ENCODE results near the gene MYOD1.

MYOD1 gene

GRCh38 chr11:17703951-17704350 lies 15.4 kb upstream of the MYOD1 start:
- no peak for DNase-seq

DNA sequence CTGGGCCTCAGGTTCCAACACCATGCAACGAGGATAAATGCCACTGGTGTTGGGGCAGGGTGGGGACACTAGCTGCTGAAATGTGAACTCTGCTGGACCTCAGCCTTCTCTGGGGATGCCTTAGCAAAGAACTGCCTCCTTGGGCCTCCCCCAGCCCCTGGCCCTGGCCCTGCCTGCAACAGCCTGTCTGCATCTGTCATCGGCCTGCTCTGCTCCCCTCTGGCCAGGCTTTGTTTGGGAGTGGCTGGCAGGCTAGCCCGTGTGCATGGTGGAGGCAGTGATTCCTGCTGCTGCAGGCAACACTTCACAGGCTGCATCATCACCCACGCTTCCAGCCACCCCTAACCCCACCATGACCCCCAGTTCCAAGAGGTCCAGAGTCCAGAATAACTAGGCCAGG lies 11.5 kb upstream of the MYOD1 start:
- no peak for DNase-seq

DNA sequence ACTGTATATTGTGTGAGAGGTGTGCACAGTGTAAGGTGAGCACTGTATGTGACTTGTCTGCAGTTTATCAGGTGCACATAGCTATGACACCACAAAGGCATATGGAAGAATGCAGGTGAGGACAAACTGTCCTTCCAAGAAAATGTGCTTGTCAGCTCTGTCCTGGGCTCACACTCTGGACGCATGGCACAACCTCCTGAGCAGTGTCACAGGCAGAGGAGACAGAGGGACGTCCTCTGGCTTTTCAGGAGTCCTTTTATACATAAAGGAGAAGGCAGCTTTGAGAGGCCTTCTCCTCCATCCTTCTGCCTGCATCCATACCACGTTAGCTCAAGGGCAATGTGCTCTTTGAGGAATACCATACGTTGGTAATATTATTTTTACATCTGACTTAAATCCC lies 7.5 kb upstream of the MYOD1 start:
- no peak for DNase-seq

- no peak for DNase-seq
Measured at GRCh38 chr11:17713851-17714250, 5.5 kb upstream of the MYOD1 start.

- DNase-seq: no peak
Measured at GRCh38 chr11:17714356-17714854, 5.0 kb upstream of the MYOD1 start.

- DNase-seq: no peak
Measured at GRCh38 chr11:17714870-17715269, 4.5 kb upstream of the MYOD1 start.

DNA sequence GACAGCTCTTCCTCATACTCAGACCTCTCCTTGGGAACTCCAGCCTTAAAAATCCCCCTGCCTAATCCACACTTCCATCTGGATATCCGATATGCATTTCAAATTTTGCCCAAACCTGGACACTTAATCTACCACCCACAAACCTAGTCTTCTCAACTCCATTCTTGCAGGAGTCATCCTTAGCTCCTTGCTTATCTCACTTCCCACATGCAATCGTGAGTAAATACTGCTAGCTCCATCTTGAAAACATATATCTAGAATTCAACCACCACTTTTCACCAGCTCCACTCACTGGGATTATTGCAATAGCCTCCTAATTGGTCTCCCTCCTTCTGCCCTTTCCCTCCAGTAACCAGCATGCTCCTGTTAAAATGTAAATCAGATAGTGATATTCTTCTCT lies 2.6 kb upstream of the MYOD1 start:
- no peak for DNase-seq

- DNase-seq: no peak
Measured at GRCh38 chr11:17718015-17718414, 1.4 kb upstream of the MYOD1 start.

GRCh38 chr11:17718510-17718962 lies 835 bp upstream of the MYOD1 start:
- DNase-seq: no peak

DNA sequence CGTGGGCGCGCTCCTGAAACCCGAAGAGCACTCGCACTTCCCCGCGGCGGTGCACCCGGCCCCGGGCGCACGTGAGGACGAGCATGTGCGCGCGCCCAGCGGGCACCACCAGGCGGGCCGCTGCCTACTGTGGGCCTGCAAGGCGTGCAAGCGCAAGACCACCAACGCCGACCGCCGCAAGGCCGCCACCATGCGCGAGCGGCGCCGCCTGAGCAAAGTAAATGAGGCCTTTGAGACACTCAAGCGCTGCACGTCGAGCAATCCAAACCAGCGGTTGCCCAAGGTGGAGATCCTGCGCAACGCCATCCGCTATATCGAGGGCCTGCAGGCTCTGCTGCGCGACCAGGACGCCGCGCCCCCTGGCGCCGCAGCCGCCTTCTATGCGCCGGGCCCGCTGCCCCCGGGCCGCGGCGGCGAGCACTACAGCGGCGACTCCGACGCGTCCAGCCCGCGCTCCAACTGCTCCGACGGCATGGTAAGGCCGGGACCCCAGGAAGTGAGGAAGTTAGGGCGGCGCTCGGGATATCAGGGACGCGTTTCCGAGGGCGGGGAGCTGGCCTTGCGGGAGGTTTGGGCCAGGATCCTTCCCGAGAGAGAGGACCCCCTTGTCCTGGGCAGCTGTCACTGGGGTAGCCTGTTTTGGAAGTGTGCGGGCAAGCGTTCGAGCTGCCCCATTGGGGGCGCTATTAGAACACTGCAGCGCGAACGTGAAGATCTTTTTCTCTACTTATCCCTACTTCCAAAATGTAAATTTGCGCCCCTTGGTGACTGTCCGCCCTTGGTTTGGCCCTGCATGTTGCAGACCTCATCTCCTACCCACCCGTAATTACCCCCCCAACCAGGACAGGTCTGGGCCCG lies 796 bp downstream of the MYOD1 start:
- no peak for DNase-seq

- DNase-seq: no peak
Measured at GRCh38 chr11:17720796-17721171, 1.4 kb downstream of the MYOD1 start.

DNA sequence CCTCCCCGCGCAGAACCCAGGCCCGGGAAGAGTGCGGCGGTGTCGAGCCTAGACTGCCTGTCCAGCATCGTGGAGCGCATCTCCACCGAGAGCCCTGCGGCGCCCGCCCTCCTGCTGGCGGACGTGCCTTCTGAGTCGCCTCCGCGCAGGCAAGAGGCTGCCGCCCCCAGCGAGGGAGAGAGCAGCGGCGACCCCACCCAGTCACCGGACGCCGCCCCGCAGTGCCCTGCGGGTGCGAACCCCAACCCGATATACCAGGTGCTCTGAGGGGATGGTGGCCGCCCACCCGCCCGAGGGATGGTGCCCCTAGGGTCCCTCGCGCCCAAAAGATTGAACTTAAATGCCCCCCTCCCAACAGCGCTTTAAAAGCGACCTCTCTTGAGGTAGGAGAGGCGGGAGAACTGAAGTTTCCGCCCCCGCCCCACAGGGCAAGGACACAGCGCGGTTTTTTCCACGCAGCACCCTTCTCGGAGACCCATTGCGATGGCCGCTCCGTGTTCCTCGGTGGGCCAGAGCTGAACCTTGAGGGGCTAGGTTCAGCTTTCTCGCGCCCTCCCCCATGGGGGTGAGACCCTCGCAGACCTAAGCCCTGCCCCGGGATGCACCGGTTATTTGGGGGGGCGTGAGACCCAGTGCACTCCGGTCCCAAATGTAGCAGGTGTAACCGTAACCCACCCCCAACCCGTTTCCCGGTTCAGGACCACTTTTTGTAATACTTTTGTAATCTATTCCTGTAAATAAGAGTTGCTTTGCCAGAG lies 2.0 kb downstream of the MYOD1 start:
- DNase-seq: no peak

GRCh38 chr11:17722000-17722643 lies 2.8 kb downstream of the MYOD1 start:
- DNase-seq: no peak

- DNase-seq: no peak
Measured at GRCh38 chr11:17724020-17724908, 4.9 kb downstream of the MYOD1 start.

DNA sequence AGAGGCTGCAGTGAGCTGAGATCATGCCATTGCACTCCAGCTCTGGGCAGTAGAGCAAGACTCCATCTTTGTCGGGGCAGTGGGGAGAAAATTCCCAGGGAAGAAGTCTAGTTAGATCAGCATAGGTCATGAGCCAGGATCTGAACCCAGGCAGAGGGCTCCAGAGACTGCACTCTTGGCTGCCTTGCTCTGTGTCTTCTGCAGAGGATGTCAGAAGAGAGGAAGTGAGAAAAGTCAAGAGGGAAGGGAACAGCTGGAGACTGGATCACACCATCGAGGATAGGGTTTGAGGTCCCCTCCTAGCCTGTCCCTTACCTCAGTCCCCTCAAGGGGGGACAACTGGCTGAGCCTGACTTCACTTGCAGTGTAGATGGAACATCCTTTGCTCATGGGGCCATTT lies 5.8 kb downstream of the MYOD1 start:
- DNase-seq: no peak

DNA sequence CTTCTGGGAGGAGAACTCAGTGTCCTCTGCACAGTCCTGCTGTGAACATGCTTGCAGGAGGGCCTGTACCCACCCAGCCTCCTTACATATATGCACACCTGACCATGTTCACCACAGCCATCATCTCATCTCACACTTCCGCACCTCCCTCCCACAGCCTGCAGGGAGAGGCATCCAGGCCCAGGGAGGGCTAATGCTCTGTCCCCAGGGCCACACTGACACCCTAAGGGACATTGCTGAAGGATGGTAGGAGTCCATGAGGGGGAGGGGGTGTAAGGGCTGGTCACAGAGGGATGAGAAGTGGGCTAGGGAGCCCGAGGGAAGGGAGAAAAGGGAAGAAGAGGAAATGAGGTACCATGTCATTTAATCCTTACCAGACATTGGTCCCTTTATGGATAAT lies 10.8 kb downstream of the MYOD1 start:
- no peak for DNase-seq

DNA sequence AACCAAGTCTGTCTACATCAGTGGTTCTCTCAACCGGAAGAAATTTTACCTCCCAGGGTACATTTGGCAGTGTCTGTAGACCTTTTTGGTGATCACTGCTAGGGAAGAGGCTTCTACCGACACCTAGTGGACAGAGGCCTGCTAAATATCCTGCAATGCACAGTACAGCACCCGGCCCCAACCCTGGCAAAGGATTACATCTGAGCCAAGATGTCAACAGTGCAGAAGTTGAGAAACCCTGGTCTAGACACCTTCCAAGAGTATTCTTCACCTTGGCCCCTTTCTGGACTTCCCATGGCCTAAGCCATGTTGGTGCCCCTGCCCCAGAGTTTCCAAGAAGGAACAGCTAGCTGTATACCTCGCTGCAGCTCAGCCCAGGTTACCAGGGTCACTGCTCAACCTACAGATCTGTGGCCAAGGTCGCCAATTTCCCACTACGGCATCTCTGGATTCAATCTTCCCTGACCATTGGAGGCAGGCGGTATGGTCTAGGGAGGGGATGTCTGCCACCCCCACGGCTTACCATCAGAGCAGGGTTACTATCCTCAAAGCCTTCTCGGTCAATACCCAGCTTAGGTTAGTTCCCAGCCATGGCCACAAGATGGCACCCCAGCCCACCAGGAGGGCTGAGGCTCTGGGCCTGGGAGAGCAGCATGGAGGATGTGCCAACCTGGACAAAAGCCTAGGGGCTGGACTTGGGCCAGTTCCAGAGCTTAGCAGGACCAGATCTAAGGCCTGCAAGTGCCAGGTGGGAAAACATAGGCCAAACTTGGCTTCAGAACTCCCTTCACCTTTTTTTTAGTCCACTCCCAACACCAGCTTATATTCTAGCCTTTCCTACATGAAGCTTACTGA lies 11.5 kb downstream of the MYOD1 start:
- peak; percentile 42 for DNase-seq

DNA sequence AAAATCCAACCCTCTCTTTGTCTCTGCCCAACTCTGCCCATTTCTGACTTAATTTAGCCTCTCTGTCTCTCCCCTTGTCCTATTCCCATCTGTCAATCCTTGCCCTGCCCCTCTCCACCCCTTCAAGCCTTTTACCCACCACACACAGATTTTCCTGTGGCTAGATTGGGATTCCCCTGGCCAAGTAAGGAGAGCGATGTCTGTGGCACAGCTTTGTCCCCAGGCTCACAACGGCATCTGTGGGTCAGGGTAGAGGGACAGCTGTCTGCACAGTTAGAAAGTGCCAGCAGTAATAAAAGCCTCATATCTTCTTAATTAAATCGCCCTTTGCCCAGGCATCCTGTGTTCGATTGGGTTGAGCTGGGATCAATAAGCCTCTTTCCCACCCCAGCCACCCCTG lies 13.9 kb downstream of the MYOD1 start:
- no peak for DNase-seq

GRCh38 chr11:17734418-17734911 lies 15.1 kb downstream of the MYOD1 start, which contains the start of gene KCNC1:
Gene KCNC1, plus strand, starts transcription at chr11:17734781. Its CDS starts 1,222 bp downstream, at chr11:17736003.
- no peak for DNase-seq

DNA sequence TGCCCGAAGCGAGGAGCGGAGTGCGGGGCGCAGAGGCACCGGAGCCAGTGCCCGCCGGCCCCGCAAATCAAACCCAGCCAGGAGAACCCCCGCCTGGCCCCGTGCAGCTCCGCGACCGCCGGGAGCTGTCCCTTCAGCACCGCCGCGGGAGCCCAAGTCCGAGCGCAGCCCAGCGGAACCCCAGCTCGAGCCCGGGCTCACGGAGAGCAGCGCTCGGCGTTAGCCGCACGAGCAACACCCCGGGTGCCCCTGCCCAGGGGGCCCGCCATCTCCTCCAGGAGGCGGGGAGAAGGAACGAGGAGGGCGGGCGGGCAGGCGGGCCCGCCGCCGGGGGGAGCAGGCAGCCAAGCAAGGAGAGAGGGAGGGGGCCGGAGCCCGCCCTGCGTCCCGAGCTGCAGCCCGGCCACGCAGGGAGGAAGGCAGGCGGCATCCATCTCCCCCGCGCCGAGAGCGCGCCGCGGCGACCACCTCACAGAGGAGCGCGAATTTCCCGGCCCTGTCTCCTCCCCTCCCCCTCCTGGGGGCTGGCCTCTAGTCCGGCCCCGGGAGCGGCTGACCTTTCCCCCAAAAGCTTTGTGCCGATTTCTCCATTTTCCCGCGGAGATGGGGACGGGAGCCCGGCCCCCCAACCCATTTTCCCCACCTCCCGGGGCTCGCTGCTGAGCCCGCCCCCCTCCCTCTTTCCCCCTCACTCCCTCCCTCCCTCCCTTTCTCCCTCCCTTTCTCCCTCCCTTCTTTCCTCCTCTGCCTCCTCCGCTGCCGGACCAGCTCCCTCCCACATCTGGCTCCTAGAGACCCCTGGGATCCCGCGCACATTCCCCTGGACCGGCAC lies 15.8 kb downstream of the MYOD1 start:
- no peak for DNase-seq
